NAMALWA (cell line): ENCODE results near the gene TMCC3.
"Not testable (repeated sequence)": the region's sequence is repeated elsewhere in the genome, so short reads cannot be mapped to it uniquely, and the experiment has no call there.

Experiments
- DNase-seq: peaks from one replicate; pipeline ENCODE4 v3.0.0-alpha.2; 2015; ENCODE audit warnings: low spot score

The TMCC3 gene

GRCh38 chr12:94633401-94633800 lies 17.0 kb downstream of the TMCC3 start:
- no peak for DNase-seq

GRCh38 chr12:94631058-94631457 lies 19.3 kb downstream of the TMCC3 start:
- DNase-seq: no peak

- DNase-seq: no peak
These were observed 21.4 kb downstream of the TMCC3 start for GRCh38 chr12:94628819-94629472.

GRCh38 chr12:94628369-94628768 lies 22.0 kb downstream of the TMCC3 start:
- no peak for DNase-seq

DNA sequence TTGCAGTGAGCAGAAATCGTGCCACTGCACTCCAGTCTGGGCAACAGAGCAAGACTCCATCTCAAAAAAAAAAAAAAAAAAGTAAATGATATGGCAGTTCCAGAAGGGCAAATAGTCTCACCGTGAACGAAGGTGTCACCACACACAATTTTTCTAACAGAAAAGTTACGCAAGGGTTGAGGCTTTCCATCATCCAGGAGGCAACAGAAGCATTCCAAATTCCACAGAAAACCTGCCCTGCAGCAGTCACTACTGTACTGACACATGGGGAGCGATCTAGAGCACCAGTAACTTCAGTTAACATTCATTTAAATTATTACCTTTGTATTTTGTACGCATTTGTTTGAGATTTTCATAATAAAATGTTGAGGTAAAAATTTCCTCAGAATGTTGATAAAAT lies 24.8 kb downstream of the TMCC3 start:
- no peak for DNase-seq

DNA sequence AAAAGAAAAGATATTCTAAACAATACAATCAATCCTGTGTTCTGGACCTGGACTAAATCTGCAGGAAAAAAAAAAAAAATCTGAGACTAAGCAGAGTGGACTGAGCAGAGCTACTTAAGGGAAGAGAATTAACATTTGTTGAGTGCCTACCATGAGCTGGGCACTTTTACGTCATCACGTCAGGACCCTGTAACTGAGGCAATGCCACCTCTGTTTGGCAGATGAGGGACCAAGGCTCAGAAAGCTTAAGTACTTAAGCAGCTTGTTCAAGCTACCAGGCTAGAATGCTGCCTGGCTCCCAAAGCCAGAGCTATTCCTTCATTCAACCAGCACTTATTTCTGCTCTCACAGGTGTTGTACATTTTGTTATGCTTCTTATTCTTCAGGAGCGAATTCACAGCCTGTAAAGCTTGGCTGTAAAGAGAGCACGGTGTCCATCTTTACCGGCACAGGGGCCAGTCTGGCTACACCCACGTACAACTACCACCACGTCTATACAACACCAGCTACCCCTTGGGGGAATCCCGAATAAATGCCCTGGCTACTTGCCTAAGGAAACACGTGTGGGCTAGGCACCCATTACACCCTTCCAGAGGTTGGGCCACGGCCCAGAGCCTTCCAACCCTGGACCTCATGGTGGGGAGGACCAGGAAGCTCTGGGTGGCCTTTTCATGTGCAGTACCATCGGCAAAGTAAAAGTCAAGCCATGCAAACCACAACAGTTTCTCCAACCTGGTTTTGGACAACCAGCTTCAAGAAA lies 27.0 kb downstream of the TMCC3 start:
- DNase-seq: no peak

DNA sequence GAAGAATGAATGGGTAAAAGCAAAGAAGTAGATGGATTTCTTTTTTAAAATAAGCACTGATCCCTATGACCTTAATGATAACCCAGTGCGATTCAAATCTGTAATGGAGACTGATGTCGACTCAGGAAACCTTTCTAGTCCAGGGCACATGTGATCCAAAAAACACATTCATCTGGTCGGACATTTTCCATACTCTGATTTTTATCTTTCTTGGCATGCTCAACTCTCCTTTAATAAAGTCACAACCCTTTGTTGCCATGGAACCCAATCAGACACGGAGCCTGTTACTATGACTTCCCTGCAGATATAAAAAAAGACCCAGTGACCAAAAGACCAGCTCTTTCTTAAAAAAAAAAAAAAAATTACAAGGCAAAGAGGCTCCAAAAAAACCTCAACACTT lies 27.9 kb downstream of the TMCC3 start:
- no peak for DNase-seq

DNA sequence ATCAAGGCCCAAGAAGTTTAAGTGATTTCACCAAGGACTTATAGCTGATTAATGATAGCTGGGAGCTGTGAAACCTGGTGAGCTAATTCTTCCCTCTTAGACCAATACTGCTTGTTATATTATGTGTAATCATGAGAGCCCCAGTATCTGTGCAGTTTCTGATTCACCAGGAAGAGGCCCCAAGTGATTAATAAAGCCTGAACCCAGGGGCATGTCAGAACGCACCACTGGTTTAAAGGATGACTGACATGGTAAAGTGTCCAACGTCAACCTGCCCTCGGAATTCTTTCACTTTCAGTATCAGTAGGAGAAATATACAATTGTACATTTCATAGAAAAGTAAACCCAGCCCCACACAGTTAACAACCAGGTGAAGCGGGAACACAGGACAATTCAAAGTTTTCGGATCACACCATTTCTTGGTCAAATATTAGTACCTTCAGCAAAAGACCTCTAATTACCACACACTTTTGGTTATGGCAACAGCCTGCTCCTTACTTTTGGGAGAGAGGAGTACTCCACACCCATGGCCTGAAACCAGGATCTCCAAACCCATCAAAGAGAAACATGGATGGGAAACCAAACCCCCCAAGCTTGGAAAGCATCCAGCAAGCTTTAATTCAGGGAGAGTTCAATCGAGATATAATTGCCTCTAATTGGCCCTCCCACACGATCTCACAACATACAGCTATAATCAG lies 28.5 kb downstream of the TMCC3 start:
- DNase-seq: no peak

DNA sequence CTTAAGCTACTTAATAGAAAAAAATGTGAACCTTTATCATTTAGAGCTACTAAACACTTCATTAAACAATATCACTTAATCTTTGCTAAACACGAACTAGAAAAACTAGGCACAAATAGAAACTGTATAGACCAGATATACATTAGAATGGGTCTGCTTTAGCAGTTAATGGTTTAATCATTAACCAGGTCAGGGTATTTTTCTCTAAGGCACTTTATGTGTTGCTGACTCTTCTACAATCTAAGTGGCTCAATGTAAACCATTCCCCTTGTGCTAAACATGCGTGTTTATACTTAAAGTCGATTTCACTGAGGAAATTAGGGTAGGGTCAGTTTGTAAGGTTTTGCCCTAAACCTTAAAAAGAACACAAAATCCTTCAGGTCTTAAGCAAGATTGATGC lies 29.7 kb downstream of the TMCC3 start:
- DNase-seq: no peak

DNA sequence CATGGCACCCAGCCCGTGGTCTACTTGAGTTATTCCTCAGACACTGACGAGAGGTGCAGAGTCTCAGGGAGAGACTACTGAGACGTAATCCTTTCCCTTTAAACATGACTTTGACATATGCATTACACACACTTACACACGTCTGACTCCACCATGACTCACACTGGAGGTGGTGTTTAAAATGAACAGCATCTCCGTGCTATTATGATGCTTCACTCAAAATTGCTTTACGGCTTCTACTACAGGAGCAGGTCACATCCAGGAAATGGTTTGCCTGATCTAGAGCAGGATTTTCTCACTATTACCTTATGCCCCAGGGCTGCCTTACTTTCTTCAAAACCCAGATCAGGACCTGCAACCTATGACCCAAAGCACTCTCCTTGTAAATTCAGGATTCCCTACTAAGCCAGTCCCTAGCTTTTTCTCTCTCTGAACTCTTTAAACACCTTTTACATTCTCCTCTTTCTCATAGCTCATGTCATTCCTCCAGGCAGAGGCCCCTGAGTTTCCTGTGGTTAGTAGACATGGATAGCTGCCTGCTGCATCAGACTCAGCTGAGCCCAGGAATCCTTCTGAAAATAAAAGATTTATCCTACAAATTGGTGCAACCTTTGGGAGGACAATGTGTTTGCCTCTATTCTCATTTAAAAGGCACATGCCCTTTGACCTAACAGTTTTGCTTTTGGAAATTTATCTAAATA lies 31.2 kb downstream of the TMCC3 start:
- no peak for DNase-seq

DNA sequence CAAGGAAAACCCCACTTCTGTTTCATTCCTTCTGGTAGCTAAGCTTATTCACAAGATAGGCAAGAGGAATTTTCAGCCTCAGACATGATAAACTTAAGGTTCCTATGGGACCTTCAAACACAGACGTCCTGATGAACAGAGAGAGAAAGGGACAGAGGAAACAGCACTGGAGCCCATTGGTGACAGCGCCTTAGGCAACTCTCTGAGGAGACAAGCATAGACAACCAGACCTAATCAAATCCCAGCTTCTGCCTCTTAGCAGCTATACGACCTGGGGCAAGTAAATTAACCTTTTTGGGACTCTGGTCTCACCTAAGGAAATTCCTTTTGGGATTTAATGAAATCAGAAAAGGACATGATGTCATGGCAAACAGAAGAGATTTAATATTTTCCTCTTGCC lies 33.3 kb downstream of the TMCC3 start:
- DNase-seq: no peak

GRCh38 chr12:94616203-94616729 lies 34.1 kb downstream of the TMCC3 start:
- DNase-seq: no peak

DNA sequence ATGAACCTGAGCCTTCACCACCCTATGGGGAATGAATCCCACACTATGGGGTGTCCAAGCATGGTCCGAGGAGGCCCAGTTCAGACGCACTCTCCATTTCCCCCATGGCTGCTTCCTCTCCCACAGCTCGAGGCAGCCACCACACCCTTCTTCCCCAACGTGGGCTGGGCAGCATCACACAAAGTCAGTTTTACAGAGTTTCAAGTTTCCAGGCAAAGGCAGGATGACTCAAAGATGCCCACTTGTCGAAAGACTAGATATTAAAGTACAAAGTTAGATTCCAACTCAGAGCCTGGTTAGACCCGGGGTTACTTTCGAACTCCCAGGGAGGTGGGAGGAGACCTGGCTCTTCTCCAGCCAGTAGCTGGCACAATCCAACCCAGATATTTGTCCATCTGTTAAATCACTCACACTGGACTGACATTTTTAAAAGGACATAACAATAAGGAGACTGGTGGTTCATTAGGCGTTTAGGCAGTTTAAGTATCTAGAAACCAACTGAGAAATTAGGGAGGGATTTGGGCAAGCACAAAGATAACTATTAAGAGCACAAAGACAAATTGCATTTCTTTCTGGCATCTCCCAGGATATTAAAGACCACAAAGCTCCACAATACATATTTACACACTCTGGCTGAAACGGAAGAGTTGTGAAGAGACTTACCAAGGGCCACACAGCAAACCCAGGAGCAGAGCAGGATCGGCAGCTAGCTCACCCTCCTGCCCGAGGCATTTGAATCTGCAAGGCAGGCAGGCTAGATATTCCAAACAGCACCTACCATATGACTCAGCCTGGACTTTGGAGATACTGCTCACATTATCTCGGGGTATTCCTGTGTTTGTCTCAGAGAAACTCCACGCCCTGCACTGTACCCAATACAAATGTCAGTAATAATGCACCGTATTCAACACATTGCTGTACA lies 34.8 kb downstream of the TMCC3 start:
- DNase-seq: no peak

GRCh38 chr12:94614288-94614721 lies 36.1 kb downstream of the TMCC3 start:
- DNase-seq: no peak

GRCh38 chr12:94609917-94610443 lies 40.4 kb downstream of the TMCC3 start:
- no peak for DNase-seq

DNA sequence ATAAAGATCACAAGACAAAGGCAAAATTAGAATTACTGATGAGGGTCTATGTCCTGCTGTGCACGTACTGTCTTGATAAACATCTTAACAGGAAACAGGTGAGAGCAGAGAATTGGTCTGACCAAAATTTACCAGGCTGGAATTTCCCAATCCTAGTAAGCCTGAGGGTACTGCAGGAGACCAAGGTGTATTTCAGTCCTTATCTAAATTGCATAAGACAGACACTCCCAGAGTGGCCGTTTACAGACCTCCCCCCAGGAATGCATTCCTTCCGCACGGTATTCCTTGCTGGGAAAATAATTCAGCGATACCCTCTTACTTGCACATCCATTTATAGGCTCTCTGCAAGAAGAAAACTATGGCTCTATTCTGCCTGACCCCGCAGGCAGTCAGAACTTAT lies 43.5 kb downstream of the TMCC3 start:
- not testable (repeated sequence) for DNase-seq

- DNase-seq: no peak
These were observed 46.0 kb downstream of the TMCC3 start for GRCh38 chr12:94604366-94604698.

- peak; percentile 53 for DNase-seq
These were observed 46.7 kb downstream of the TMCC3 start for GRCh38 chr12:94603434-94604365.

DNA sequence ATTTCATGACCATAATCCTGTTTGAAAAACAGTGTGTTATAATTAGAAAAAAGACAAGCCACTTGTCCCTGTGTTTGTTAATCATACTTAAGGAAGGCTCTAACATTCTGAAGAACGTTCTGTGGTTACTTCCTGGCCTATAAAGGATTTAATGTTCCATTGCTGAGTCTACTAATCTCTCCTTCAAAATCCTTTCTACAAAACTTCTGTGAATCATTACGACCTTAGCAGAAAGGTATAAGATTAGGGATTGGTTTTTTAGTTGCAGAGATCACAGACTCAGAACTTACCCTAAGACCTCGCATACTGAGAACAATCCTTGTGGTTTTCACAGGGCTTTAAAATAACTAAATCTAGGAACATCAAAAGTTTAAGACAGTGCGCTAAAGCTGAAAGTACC lies 48.3 kb downstream of the TMCC3 start:
- DNase-seq: no peak

GRCh38 chr12:94601307-94601706 lies 49.0 kb downstream of the TMCC3 start:
- DNase-seq: not testable (repeated sequence)
